ENCODE results near the gene GGPS1.

- TF ChIP-seq CTCF (IDR thresholded peaks at IDR 0.05) (no peak), POLR2A (IDR thresholded peaks at IDR 0.05) (no peak), POLR2AphosphoS5 (IDR thresholded peaks at IDR 0.05; ENCODE audit: insufficient read depth in 1 of 2, low read depth in 1 of 2) (no peak)
These were observed 11.2 kb upstream of the GGPS1 start for GRCh38 chr1:235317168-235317567.

Measured in vagina (tissue), 2 donors.